Measurements from ENCODE around the gene DET1.

The DET1 gene

DNA sequence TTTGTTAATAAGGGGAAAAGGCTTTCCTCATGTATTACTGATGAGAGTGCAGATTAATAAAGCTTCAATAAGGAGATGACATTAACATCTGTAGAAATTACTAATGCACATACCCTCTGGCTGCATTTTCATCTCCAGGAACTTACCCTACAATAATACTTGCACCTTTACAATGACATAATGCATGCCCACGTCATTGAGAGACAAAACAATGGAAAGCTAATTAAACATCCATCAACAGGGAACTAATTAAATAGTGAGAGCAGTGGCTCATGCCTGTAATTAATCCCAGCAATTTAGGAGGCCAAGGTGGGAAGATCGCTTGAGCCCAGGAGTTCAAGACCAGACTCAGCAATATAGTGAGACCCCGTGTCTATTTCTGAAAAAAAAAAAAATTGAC lies 32.8 kb upstream of the DET1 start:
- DNase-seq, result no peak
- TF ChIP-seq, protein P1, sequence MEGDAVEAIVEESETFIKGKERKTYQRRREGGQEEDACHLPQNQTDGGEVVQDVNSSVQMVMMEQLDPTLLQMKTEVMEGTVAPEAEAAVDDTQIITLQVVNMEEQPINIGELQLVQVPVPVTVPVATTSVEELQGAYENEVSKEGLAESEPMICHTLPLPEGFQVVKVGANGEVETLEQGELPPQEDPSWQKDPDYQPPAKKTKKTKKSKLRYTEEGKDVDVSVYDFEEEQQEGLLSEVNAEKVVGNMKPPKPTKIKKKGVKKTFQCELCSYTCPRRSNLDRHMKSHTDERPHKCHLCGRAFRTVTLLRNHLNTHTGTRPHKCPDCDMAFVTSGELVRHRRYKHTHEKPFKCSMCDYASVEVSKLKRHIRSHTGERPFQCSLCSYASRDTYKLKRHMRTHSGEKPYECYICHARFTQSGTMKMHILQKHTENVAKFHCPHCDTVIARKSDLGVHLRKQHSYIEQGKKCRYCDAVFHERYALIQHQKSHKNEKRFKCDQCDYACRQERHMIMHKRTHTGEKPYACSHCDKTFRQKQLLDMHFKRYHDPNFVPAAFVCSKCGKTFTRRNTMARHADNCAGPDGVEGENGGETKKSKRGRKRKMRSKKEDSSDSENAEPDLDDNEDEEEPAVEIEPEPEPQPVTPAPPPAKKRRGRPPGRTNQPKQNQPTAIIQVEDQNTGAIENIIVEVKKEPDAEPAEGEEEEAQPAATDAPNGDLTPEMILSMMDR (IDR thresholded peaks at IDR 0.05; ENCODE audit: low read depth, low read length), result no peak
- Histone ChIP-seq H3K27ac (no peak overlapping the region), H3K9me3 (ENCODE audit: severe bottlenecking) (peaks cover 3% of the 10 kb centered on the region), H3K36me3 (no peaks in the 10 kb centered on the region), H3K4me3 (ENCODE audit: low read depth, low read length) (no peak overlapping the region), H3K27me3 (ENCODE audit: insufficient read depth, low read depth, severe bottlenecking) (no peaks in the 10 kb centered on the region)

- Histone ChIP-seq H3K27me3 (ENCODE audit: insufficient read depth, low read depth, severe bottlenecking) (no peaks in the 10 kb centered on the region), H3K36me3 (no peaks in the 10 kb centered on the region), H3K4me3 (ENCODE audit: low read depth, low read length) (no peak overlapping the region), H3K27ac (peak overlapping the region; percentile 93), H3K9me3 (ENCODE audit: severe bottlenecking) (no peaks in the 10 kb centered on the region)
- no peak for DNase-seq
- TF ChIP-seq, protein P1 (IDR thresholded peaks at IDR 0.05; ENCODE audit: low read depth, low read length), result no peak
These were observed 28.2 kb upstream of the DET1 start for GRCh38 chr15:88574655-88575054.

GRCh38 chr15:88574077-88574476 lies 27.6 kb upstream of the DET1 start:
- Histone ChIP-seq H3K36me3 (no peaks in the 10 kb centered on the region), H3K27ac (peak overlapping the region; percentile 93), H3K27me3 (ENCODE audit: insufficient read depth, low read depth, severe bottlenecking) (no peaks in the 10 kb centered on the region), H3K4me3 (ENCODE audit: low read depth, low read length) (no peak overlapping the region), H3K9me3 (ENCODE audit: severe bottlenecking) (no peaks in the 10 kb centered on the region)
- no peak for DNase-seq
- TF ChIP-seq, protein P1 (IDR thresholded peaks at IDR 0.05; ENCODE audit: low read depth, low read length), result no peak

DNA sequence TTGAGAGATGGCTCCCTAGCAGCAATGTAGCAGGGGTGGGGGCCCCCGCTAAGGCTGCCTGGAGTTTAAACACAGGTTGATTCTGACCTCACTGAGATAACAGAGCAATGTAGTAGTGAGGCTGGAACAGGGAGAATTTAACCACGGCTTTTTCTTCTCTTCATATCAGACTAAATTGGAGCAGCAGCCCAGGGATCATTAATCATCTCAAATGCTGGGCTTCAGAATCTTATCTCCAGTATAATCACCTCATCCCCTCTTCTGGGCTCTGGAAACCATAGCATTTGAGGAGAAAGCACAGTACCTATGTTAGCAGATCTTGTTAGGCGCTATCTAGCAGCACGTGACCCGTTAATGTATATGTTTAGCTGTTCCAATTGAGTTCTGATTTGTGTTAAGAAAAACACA lies 25.4 kb upstream of the DET1 start:
- H3K27ac ChIP-seq, result peak overlapping the region; percentile 93
- no peak for DNase-seq
- TF ChIP-seq, protein P1 (IDR thresholded peaks at IDR 0.05; ENCODE audit: low read depth, low read length), result no peak

DNA sequence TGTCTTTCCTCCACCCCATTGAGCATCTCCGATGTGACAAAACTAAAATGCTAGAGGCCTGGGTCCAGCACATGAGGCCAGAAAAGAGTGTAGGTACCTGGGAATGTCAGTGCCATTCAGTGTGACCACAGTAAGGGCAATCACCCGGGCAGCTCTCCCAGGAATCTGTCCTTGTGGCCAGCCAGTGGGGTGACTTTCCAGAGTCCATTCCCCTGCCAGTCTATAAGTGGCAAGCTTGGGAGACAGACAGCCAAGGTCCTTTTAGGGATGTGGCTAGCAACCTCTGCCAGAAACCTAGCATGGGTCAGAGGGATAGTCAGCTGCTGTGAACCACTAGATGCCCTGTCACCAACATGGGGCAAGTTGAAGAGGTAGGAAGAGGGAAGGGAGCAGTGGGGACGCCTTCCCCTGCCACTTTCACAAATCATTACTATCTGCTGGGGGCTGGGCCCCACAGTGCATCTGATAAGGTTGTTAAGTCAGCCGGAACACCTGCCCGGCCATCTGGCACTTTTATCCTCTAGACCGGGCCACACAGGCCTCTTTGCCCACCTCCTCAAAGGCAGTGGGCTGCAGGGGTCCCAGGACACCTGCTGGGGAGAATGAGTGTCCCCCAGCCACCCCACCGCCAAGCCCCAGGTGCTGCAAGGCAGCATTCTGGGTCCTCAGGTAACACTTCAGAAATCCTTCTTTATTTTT lies 24.8 kb upstream of the DET1 start:
- H3K36me3 ChIP-seq, result no peaks in the 10 kb centered on the region
- H3K27ac ChIP-seq, result peak overlapping the region; percentile 93
- peak overlapping the region; percentile 4; the same call in 1 of the 2 replicates for H3K4me3 ChIP-seq (ENCODE audit: low read depth, low read length)
- no peaks in the 10 kb centered on the region for H3K27me3 ChIP-seq (ENCODE audit: insufficient read depth, low read depth, severe bottlenecking)
- no peaks in the 10 kb centered on the region for H3K9me3 ChIP-seq (ENCODE audit: severe bottlenecking)
- TF ChIP-seq, protein P1 (IDR thresholded peaks at IDR 0.05; ENCODE audit: low read depth, low read length), result 0 out of 2 replicates have a peak, but pooled peaks have one; percentile 15
- peak; percentile 95 for DNase-seq

More for the DNA sequence above, 25.4 kb upstream of the DET1 start:
- H3K4me3 ChIP-seq (ENCODE audit: low read depth, low read length), result peak overlapping the region; percentile 4
- H3K27me3 ChIP-seq (ENCODE audit: insufficient read depth, low read depth, severe bottlenecking), result no peaks in the 10 kb centered on the region
- H3K36me3 ChIP-seq, result no peaks in the 10 kb centered on the region
- H3K9me3 ChIP-seq (ENCODE audit: severe bottlenecking), result no peaks in the 10 kb centered on the region

DNA sequence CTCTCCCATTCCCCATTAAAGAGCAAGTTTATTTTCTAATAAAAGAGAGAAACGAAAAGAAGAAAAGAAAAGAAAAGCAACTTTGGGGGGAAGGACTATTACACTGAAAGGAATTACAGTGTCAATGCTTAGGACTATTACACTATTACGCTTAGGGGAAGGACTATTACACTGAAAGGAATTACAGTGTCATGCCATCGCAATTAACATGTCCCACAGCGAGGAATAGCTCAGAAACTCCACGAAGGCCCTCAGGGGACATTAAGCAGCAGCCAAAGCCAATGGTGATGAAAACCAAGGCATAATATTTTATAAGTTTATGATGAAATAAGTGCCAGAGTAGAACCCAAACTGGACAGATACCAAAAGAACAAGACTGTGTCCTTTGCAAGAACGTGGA lies 22.1 kb upstream of the DET1 start:
- TF ChIP-seq, protein P1 (IDR thresholded peaks at IDR 0.05; ENCODE audit: low read depth, low read length), result no peak
- no peak overlapping the region for H3K4me3 ChIP-seq (ENCODE audit: low read depth, low read length)
- no peak for DNase-seq

More for the DNA sequence above, 22.1 kb upstream of the DET1 start:
- Histone ChIP-seq H3K27me3 (ENCODE audit: insufficient read depth, low read depth, severe bottlenecking) (no peaks in the 10 kb centered on the region), H3K27ac (peak overlapping the region; percentile 93), H3K36me3 (no peaks in the 10 kb centered on the region), H3K9me3 (ENCODE audit: severe bottlenecking) (no peaks in the 10 kb centered on the region)
